Cardiac fibroblast (primary cell): ENCODE measurements around the gene LPAR5.

Experiments
- DNase-seq, 2 donors: peaks; one replicate each; pipeline versions ENCODE4 v3.0.0 to v3.0.0-alpha.2; 2010; ENCODE audit warnings: low read depth in 2 of 2
- H3K4me3 ChIP-seq, 2 donors: replicated peaks in 1 of 2; 1 replicate in 1 of 2; 2 replicates in 1 of 2; pipeline ENCODE4 v1.5.1; 2011; ENCODE audit warnings: low read depth in 2 of 2, low read length in 2 of 2, mild to moderate bottlenecking in 2 of 2, moderate library complexity in 1 of 2
- CTCF ChIP-seq: IDR thresholded peaks from one replicate; pipeline ENCODE4 v1.5.1; 2011; ENCODE audit warnings: low read depth, mild to moderate bottlenecking, low read length, inconsistent platforms

The LPAR5 gene

GRCh38 chr12:6635856-6636531, at the start of gene LPAR5:
Gene LPAR5, minus strand, starts transcription at chr12:6635959. Its CDS starts 14,711 bp downstream, at chr12:6621248.
- no peak within 1 kb of the TSS for H3K4me3 ChIP-seq
- peak; percentile 7 to 32 for DNase-seq
- no peak for TF ChIP-seq CTCF

- no peak overlapping the region for H3K4me3 ChIP-seq
- peak; percentile 38 to 52 for DNase-seq
- TF ChIP-seq CTCF, result peak; percentile 44
Observed at GRCh38 chr12:6684609-6685008, 48.9 kb upstream of the LPAR5 start.

GRCh38 chr12:6676962-6677361, 41.2 kb upstream of the LPAR5 start:
- no peak for TF ChIP-seq CTCF
- DNase-seq, result no peak

GRCh38 chr12:6672143-6672542, 36.4 kb upstream of the LPAR5 start:
- H3K4me3 ChIP-seq, result no peak overlapping the region
- no peak for TF ChIP-seq CTCF
- no peak for DNase-seq

More at GRCh38 chr12:6676962-6677361, 41.2 kb upstream of the LPAR5 start:
- no peak overlapping the region for H3K4me3 ChIP-seq

- TF ChIP-seq CTCF, result no peak
- no peak overlapping the region for H3K4me3 ChIP-seq
- no peak for DNase-seq
Observed at GRCh38 chr12:6667559-6668210, 31.9 kb upstream of the LPAR5 start.

GRCh38 chr12:6666211-6666610, 30.5 kb upstream of the LPAR5 start:
- DNase-seq, result no peak
- no peak overlapping the region for H3K4me3 ChIP-seq
- no peak for TF ChIP-seq CTCF
